IPS-15b (cell line): ENCODE data around the gene OR2AG2.

ENCODE experiments used
- H3K27me3 ChIP-seq: one replicate; pipeline ENCODE4 v1.6.1; 2013; ENCODE audit warnings: low read length; ENCODE audit not compliant: control insufficient read depth, insufficient read depth
- H3K36me3 ChIP-seq: one replicate; pipeline ENCODE4 v1.6.1; 2013; ENCODE audit warnings: low read length; ENCODE audit not compliant: control insufficient read depth, insufficient read depth
- H3K4me1 ChIP-seq: one replicate; pipeline ENCODE4 v1.6.1; 2013; ENCODE audit warnings: mild to moderate bottlenecking, low read length; ENCODE audit not compliant: control insufficient read depth, insufficient read depth
- H3K4me3 ChIP-seq: one replicate; pipeline ENCODE4 v1.5.1; 2013; ENCODE audit warnings: low read depth, low read length
- H3K9ac ChIP-seq: one replicate; pipeline ENCODE4 v1.6.1; 2013; ENCODE audit warnings: low read depth, mild to moderate bottlenecking, low read length
- H3K9me3 ChIP-seq: one replicate; pipeline ENCODE4 v1.6.1; 2013; ENCODE audit warnings: mild to moderate bottlenecking, low read length; ENCODE audit not compliant: control insufficient read depth, insufficient read depth

OR2AG2 gene

DNA sequence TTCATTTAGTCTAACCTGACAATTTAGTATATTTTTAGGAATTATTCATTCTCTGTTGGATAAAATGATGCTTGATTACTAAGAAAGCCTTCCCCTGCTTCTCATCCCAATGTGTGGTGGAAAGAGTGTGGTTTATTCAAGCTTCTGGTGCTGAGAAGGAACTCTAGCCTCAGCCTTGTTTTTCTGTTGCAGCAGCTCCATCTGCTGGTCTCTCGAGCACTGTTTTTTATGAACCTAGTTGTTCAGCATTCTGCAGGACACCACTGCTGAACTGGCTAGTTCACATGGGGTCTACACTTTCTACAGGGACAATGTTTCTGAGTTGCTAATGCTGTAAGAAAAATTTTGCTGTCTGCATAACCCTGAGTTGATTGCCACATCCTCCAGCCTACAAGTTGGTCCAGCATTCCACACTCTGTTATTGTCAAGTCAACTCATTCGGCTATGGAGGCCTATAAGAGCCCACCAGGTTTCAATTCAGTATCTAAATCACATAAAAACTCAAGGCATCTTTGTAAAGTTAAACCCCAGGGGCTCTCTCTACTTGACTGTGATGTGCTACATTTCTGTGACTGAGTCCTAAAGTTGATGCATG, 14.3 kb downstream of the OR2AG2 start:
- Histone ChIP-seq H3K9me3 (no peaks in the 10 kb centered on the region), H3K4me1 (no peaks in the 10 kb centered on the region)

DNA sequence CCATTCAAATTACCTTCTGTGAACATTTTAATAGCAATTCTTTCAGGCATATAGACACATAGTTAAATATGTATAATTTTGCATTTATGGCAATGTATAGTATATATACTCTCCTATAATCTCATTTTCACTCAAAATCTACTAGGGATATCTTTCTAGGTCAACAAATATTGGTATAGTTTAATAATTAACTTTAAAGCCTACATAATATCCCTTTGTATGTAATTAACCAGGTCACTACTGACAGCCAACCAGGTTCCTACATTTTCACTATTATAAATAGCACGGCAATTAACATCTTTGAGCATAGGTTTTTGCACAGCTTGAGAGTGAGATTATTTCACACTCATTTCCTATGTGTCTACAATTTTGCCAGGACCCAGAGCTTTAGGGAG, 15.8 kb downstream of the OR2AG2 start:
- H3K27me3 ChIP-seq = no peaks in the 10 kb centered on the region
- no peaks in the 10 kb centered on the region for H3K4me1 ChIP-seq
- no peaks in the 10 kb centered on the region for H3K9me3 ChIP-seq
- no peak overlapping the region for H3K4me3 ChIP-seq
- H3K9ac ChIP-seq = no peak overlapping the region
- H3K36me3 ChIP-seq = no peaks in the 10 kb centered on the region

More for the DNA sequence above, 14.3 kb downstream of the OR2AG2 start:
- no peak overlapping the region for H3K9ac ChIP-seq
- H3K36me3 ChIP-seq = no peaks in the 10 kb centered on the region
- no peaks in the 10 kb centered on the region for H3K27me3 ChIP-seq
- H3K4me3 ChIP-seq = no peak overlapping the region

DNA sequence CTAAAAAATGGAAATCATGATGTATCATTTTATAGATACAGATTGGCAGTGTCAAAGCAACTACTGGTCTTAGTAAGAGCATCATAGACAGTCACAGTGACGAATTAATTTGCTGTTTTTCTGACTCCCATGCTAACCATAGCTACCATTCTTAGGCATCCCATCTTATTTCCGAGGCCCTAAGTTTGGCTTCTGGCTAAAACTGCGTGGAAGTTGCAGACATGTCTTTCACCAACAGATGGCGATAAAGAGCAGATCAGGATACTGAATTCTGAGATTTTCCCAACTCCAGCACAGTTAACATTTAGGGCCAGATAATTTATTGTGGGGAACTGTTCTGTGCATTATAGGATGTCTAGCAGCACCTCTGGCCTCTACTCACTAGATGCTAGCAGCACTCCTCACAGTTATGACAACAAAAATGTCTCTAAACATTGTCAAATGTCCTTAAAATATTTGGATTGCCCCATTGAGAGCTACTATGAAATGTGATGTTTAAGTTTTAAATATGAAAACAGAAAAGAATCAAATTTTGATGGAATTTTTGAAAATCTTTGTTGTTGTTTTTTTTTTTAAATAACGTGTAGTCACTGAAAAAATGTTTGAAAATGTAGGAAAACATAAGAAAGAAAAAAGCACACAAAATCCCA, 16.3 kb downstream of the OR2AG2 start:
- H3K9me3 ChIP-seq = no peaks in the 10 kb centered on the region
- H3K27me3 ChIP-seq = no peaks in the 10 kb centered on the region
- H3K4me1 ChIP-seq = no peaks in the 10 kb centered on the region
- no peak overlapping the region for H3K9ac ChIP-seq
- H3K36me3 ChIP-seq = no peaks in the 10 kb centered on the region
- H3K4me3 ChIP-seq = no peak overlapping the region

DNA sequence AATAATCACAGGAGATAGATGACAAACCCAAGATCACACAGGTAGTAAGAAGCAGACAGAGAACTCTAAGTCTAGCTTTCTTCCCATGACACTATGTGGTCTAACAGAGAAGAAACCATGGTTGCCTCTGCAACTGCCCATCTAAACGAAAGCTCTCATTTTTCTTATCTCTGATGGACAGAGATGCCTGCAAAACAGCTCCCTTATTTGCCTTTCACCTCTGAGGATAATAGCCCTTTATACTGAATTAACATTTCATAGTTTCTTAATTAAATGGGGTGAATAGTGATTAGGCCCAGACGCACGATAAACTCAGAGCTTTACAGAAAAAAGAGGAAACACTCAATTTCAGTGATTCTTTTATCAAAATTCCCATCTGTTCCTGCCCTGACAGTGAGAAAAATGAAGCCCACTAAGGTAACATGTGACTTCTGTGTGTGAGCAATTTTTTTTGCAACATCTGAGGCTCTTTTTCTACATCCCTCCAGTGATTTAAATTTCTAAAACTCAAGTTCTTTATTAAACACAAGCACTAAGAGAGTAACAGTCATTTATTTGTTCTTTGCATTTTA, 24.6 kb downstream of the OR2AG2 start:
- Histone ChIP-seq H3K9ac (no peak overlapping the region), H3K9me3 (no peaks in the 10 kb centered on the region), H3K4me1 (no peaks in the 10 kb centered on the region), H3K36me3 (no peaks in the 10 kb centered on the region), H3K4me3 (no peak overlapping the region), H3K27me3 (no peaks in the 10 kb centered on the region)

DNA sequence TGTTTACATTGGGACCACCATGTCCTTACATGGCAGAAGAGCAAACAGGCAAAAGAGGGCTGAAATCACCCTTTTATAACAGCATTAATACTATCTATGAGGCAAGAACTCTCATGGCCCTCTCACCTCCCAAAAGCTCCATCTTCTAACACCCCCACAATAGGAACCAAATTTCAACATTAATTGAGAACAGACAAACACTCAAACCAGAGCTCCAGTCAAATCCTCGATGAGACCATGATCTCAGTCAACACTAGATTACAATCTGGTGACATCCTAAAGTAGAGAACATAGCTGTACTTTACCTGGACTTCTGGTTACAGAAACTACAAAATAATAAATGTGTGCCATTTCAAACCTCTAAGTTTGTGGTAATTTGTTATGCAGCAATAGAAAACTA, 25.1 kb downstream of the OR2AG2 start:
- H3K9ac ChIP-seq = no peak overlapping the region
- H3K36me3 ChIP-seq = no peaks in the 10 kb centered on the region
- H3K9me3 ChIP-seq = no peaks in the 10 kb centered on the region
- H3K4me1 ChIP-seq = no peaks in the 10 kb centered on the region
- no peaks in the 10 kb centered on the region for H3K27me3 ChIP-seq
- no peak overlapping the region for H3K4me3 ChIP-seq

DNA sequence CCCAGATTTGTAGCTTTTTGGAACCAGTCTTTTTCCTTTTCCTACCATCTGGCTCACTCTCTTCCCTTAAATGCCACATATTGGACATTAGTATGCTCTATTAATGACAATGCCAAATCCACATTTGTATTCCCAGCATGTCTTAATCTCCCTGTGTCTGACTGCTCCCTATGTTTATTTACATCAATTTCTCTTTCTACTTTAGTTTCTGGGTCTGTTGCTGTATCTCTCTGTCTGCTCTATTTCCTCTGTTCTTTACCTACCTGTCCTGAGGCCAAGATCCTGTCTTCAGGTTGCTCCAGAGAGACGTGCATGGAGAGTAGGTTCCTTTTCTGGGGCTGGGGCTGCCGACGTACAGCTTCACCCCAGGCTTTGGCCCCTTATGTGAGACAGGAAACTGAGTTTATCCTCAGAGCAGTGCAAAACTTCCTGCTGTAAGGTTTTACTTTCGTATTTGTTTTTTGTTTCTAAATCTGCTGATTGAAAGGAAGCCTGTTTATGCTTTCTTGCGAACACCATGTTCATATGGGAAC, 25.6 kb downstream of the OR2AG2 start:
- no peaks in the 10 kb centered on the region for H3K4me1 ChIP-seq
- no peaks in the 10 kb centered on the region for H3K27me3 ChIP-seq
- H3K4me3 ChIP-seq = no peak overlapping the region
- H3K36me3 ChIP-seq = no peaks in the 10 kb centered on the region
- H3K9ac ChIP-seq = no peak overlapping the region
- no peaks in the 10 kb centered on the region for H3K9me3 ChIP-seq

DNA sequence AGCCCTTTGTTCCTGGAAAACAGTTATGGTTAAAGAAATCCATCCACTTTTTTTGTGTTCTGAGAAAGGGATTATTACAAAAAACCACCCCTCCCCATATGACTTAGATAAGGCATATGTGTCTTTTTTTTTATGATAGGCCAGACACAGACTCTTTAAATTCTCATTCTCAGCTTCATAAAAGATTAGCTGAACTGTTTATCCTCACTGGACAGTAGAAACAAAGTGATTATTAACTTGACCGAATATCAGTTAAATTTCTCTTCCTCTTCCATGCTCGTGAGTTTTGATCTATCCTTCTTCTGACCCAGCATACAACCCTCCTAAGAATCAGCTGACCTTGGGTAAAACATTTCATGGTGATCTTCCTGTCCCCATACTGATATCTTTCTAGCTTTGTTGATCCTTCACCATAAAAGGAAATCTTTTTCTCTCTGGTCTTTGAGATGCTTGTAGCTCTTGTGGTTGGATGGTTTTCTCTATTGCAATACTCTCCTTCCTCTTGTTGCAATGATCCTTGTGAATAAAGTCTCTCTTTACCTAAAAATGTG, 26.2 kb downstream of the OR2AG2 start:
- Histone ChIP-seq H3K36me3 (no peaks in the 10 kb centered on the region), H3K27me3 (no peaks in the 10 kb centered on the region), H3K9me3 (no peaks in the 10 kb centered on the region), H3K4me1 (no peaks in the 10 kb centered on the region), H3K9ac (no peak overlapping the region), H3K4me3 (no peak overlapping the region)

DNA sequence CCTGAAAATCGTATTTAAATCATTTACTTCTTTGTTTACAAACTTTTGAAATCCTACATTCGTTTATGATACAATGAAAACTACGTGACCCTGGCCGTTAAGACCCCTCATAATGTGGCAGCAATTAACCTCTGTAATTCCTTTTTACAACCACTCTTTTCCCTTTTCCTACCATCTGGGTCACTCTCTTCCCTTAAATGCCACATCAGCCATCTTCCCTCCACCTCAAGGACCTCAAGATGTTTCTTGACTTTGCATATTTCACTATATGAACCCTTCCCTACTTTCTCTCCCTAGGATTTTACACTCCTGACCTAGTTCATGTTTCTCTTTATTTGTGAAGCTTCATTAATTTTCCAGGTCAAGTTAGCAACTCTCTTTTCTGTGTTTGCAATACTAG, 26.8 kb downstream of the OR2AG2 start:
- Histone ChIP-seq H3K4me3 (no peak overlapping the region), H3K27me3 (no peaks in the 10 kb centered on the region), H3K9me3 (no peaks in the 10 kb centered on the region), H3K4me1 (no peaks in the 10 kb centered on the region), H3K36me3 (no peaks in the 10 kb centered on the region), H3K9ac (no peak overlapping the region)

DNA sequence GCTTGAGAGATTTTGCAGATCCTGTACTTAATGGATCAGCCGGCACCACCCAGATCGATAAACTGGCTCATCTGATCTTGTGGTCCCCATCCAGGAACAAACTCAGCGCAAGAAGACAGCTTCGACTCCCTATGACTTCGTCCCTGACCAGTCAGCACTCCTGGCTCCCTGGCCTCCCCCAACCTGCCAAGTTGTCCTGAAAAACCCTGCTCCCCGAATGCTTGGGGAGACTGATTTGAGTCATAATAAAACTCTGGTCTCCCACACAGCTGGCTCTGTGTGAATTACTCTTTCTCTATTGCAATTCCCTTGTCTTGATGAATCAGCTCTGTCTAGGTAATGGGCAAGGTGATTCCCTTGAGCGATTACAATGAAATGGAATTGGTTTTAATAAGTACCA, 29.5 kb downstream of the OR2AG2 start:
- Histone ChIP-seq H3K9ac (no peak overlapping the region), H3K4me1 (no peaks in the 10 kb centered on the region), H3K36me3 (no peaks in the 10 kb centered on the region), H3K9me3 (no peaks in the 10 kb centered on the region), H3K27me3 (no peaks in the 10 kb centered on the region), H3K4me3 (no peak overlapping the region)

DNA sequence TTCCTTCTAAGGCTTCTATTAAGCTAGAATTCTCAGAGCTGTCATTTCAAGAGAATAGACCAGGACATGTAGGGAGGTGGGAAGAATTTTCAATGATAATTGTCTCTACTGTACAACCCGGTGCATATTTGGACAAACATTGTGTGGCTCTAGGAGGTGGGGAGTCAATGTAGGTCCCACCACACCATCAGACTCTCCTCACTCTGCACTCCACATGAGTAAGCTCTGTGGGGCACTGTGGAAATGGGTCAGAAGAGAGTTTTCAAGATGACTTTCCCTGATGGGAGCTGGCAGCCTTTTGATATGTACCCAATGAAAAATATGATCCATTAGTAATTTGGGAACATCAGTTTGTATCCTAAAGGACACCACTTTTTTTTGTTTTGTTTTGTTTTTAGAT, 33.2 kb downstream of the OR2AG2 start:
- H3K4me1 ChIP-seq = no peaks in the 10 kb centered on the region
- no peaks in the 10 kb centered on the region for H3K27me3 ChIP-seq

DNA sequence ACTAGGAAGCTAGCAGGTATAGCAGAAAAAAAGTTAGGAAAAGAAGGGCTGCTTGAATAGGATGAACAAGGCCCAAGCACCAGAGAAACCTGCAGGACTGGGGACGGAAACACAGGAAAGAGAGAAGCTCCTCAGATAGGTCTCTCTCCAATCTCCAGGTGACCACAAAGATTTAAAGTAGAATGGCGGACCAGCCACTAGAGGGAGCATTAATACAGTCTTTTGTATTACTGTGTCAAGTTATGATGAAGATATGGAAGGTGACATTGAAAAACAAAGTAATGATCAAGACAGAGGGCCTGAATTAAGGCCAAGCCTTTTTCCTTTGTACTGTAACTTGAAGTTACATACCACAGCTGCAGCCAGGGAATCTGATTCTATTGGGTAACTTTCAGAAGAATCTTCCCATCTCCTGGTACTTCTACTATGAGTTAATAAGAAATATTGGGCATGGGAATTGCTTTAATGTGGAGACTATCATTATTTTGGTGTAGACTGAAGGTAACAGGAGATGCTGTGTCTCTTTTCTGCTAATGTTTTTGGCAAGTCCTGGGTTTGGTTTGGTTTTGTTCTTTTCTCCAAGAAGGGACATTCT, 33.8 kb downstream of the OR2AG2 start:
- no peaks in the 10 kb centered on the region for H3K9me3 ChIP-seq
- H3K36me3 ChIP-seq = no peaks in the 10 kb centered on the region
- H3K9ac ChIP-seq = no peak overlapping the region
- H3K27me3 ChIP-seq = no peaks in the 10 kb centered on the region
- H3K4me3 ChIP-seq = no peak overlapping the region
- no peaks in the 10 kb centered on the region for H3K4me1 ChIP-seq

More for the DNA sequence above, 33.2 kb downstream of the OR2AG2 start:
- H3K36me3 ChIP-seq = no peaks in the 10 kb centered on the region
- no peak overlapping the region for H3K4me3 ChIP-seq
- no peak overlapping the region for H3K9ac ChIP-seq
- H3K9me3 ChIP-seq = no peaks in the 10 kb centered on the region
